Trophoblast cell (in vitro differentiated cells and primary cell): Measurements from ENCODE around the gene UBE2I.

ENCODE experiments used
- DNase-seq, 2 donors: peaks; one replicate each; pipeline ENCODE4 v3.0.0-alpha.2; 2016
- H2AFZ ChIP-seq: 2 replicates; pipeline ENCODE4 v1.6.1; 2013; ENCODE audit warnings: low read length, moderate library complexity, mild to moderate bottlenecking; ENCODE audit not compliant: insufficient read depth, poor library complexity
- H2AK5ac ChIP-seq: 2 replicates; pipeline ENCODE4 v1.6.1; 2013; ENCODE audit warnings: mild to moderate bottlenecking, low read length
- H2BK120ac ChIP-seq: 2 replicates; pipeline ENCODE4 v1.6.1; 2013; ENCODE audit warnings: low read length, mild to moderate bottlenecking, moderate library complexity; ENCODE audit not compliant: insufficient read depth, poor library complexity
- H2BK12ac ChIP-seq: 2 replicates; pipeline ENCODE4 v1.6.1; 2013; ENCODE audit warnings: mild to moderate bottlenecking, low read length, moderate library complexity
- H2BK5ac ChIP-seq: 2 replicates; pipeline ENCODE4 v1.6.1; 2013; ENCODE audit warnings: low read length, low read depth, moderate library complexity, mild to moderate bottlenecking; ENCODE audit not compliant: poor library complexity
- H3K14ac ChIP-seq: 2 replicates; pipeline ENCODE4 v1.6.1; 2013; ENCODE audit warnings: mild to moderate bottlenecking, low read length
- H3K18ac ChIP-seq: 2 replicates; pipeline ENCODE4 v1.6.1; 2013; ENCODE audit warnings: mild to moderate bottlenecking, low read length
- H3K23ac ChIP-seq: 2 replicates; pipeline ENCODE4 v1.6.1; 2013; ENCODE audit warnings: low read length
- H3K27ac ChIP-seq: 2 replicates; pipeline ENCODE4 v1.5.1; 2013; ENCODE audit warnings: low read depth, mild to moderate bottlenecking, inconsistent platforms, low read length, moderate library complexity
- H3K27me3 ChIP-seq: 2 replicates; pipeline ENCODE4 v1.6.1; 2013; ENCODE audit warnings: inconsistent platforms, mild to moderate bottlenecking, low read length, moderate library complexity; ENCODE audit not compliant: insufficient read depth
- H3K36me3 ChIP-seq, 2 experiments: 1 replicate in 1 of 2; 2 replicates in 1 of 2; pipeline ENCODE4 v1.6.1; 2013; ENCODE audit warnings: low read length in 2 of 2, mild to moderate bottlenecking in 2 of 2, moderate library complexity in 1 of 2; ENCODE audit not compliant: insufficient read depth in 2 of 2, control insufficient read depth in 1 of 2
- H3K4ac ChIP-seq: 2 replicates; pipeline ENCODE4 v1.6.1; 2013; ENCODE audit warnings: low read depth, mild to moderate bottlenecking, low read length, moderate library complexity
- H3K4me1 ChIP-seq, 2 experiments: 1 replicate in 1 of 2; 2 replicates in 1 of 2; pipeline ENCODE4 v1.6.1; 2013; ENCODE audit warnings: low read length in 2 of 2, mild to moderate bottlenecking in 2 of 2, moderate library complexity in 1 of 2; ENCODE audit not compliant: insufficient read depth in 2 of 2, control insufficient read depth in 1 of 2
- H3K4me2 ChIP-seq: 2 replicates; pipeline ENCODE4 v1.6.1; 2013; ENCODE audit warnings: inconsistent platforms, mild to moderate bottlenecking, low read length, moderate library complexity
- H3K4me3 ChIP-seq: 2 replicates; pipeline ENCODE4 v1.5.1; 2013; ENCODE audit warnings: mild to moderate bottlenecking, low read depth, low read length, inconsistent platforms
- H3K79me1 ChIP-seq: one replicate; pipeline ENCODE4 v1.6.1; 2013; ENCODE audit warnings: low read length
- H3K79me2 ChIP-seq: 2 replicates; pipeline ENCODE4 v1.6.1; 2013; ENCODE audit warnings: low read length, mild to moderate bottlenecking; ENCODE audit not compliant: control insufficient read depth, insufficient read depth, poor library complexity
- H3K9ac ChIP-seq: 2 replicates; pipeline ENCODE4 v1.6.1; 2013; ENCODE audit warnings: mild to moderate bottlenecking, low read length
- H3K9me3 ChIP-seq: 2 replicates; pipeline ENCODE4 v1.6.1; 2013; ENCODE audit warnings: low read depth, mild to moderate bottlenecking, control low read depth, inconsistent platforms, low read length; ENCODE audit not compliant: insufficient read depth
- H4K12ac ChIP-seq: 2 replicates; pipeline ENCODE4 v1.6.1; 2013; ENCODE audit warnings: low read depth, mild to moderate bottlenecking, low read length, moderate library complexity
- H4K8ac ChIP-seq: 2 replicates; pipeline ENCODE4 v1.6.1; 2013; ENCODE audit warnings: low read depth, mild to moderate bottlenecking, low read length, moderate library complexity
- H4K91ac ChIP-seq: one replicate; pipeline ENCODE4 v1.6.1; 2013; ENCODE audit warnings: low read depth, mild to moderate bottlenecking, low read length, moderate library complexity
- WGBS: extraction: QIAGEN DNeasy Blood & Tissue Kit; methylation state at CpG from one replicate; pipeline ENCODE4 v1.1.7; 2013; ENCODE audit warnings: missing lambda C conversion rate; ENCODE audit not compliant: insufficient read length, insufficient coverage; ENCODE audit errors: extremely low coverage; 5-methylcytosine and 5-hydroxymethylcytosine counted together

The UBE2I gene

DNA sequence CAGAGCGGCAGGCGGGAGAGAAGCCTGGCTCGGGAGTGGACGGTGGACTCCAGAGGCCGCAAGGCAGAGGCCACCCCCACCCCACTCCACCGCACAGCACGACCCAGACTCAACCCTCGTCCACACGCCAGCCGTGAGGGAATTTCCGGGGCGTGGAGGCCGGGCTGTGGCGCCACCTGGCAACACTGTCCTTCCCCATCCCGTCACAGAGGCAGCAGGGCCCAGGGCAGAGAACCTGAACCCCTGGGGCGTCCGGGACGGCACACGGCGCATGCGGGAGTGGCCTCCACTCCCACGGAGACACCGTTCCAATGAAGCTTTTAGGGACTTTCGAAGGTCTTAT, 65.8 kb downstream of the UBE2I start:
- Histone ChIP-seq H3K9ac (no peak overlapping the region), H2BK120ac (no peak overlapping the region), H3K79me1 (peaks cover 10% of the 10 kb centered on the region), H2AFZ (no peak overlapping the region), H4K8ac (no peak overlapping the region), H2AK5ac (no peak overlapping the region), H3K4ac (no peak overlapping the region), H3K27me3 (no peaks in the 10 kb centered on the region), H3K36me3 (peaks cover 26 to 30% of the 10 kb centered on the region in 2 experiments), H3K79me2 (peaks cover 17% of the 10 kb centered on the region), H3K27ac (no peak overlapping the region), H4K12ac (no peak overlapping the region), H3K14ac (no peak overlapping the region), H3K4me1 (peaks cover 9 to 15% of the 10 kb centered on the region in 2 experiments), H3K4me3 (no peak overlapping the region), H3K18ac (no peak overlapping the region), H2BK12ac (no peak overlapping the region), H3K23ac (no peak overlapping the region), H3K9me3 (peaks cover 4% of the 10 kb centered on the region), H3K4me2 (no peak overlapping the region), H4K91ac (no peak overlapping the region), H2BK5ac (no peak overlapping the region)
- WGBS = no CpG with 5 or more reads among the region's 24 CpGs
- DNase-seq = no peak

- Histone ChIP-seq H3K27ac (no peak overlapping the region), H2AK5ac (no peak overlapping the region), H3K14ac (no peak overlapping the region), H3K18ac (no peak overlapping the region), H3K4me1 (peaks cover 9 to 15% of the 10 kb centered on the region in 2 experiments), H3K9ac (no peak overlapping the region), H2BK120ac (no peak overlapping the region), H3K4me3 (no peak overlapping the region), H4K12ac (no peak overlapping the region), H2BK5ac (no peak overlapping the region), H2BK12ac (no peak overlapping the region), H3K4ac (no peak overlapping the region), H3K23ac (no peak overlapping the region), H4K91ac (no peak overlapping the region), H3K9me3 (peaks cover 4% of the 10 kb centered on the region), H3K79me2 (peaks cover 17% of the 10 kb centered on the region), H3K4me2 (no peak overlapping the region), H3K79me1 (peaks cover 10% of the 10 kb centered on the region), H4K8ac (no peak overlapping the region), H2AFZ (no peak overlapping the region), H3K27me3 (no peaks in the 10 kb centered on the region), H3K36me3 (peaks cover 23 to 27% of the 10 kb centered on the region in 2 experiments)
- WGBS = no CpG with 5 or more reads among the region's 19 CpGs
- no peak for DNase-seq
Observed at GRCh38 chr16:1375741-1376410, 66.4 kb downstream of the UBE2I start.
